Measurements from ENCODE around the gene LIPG.
"Not testable (repeated sequence)": the region's sequence is repeated elsewhere in the genome, so short reads cannot be mapped to it uniquely, and the experiment has no call there.

The LIPG gene

DNA sequence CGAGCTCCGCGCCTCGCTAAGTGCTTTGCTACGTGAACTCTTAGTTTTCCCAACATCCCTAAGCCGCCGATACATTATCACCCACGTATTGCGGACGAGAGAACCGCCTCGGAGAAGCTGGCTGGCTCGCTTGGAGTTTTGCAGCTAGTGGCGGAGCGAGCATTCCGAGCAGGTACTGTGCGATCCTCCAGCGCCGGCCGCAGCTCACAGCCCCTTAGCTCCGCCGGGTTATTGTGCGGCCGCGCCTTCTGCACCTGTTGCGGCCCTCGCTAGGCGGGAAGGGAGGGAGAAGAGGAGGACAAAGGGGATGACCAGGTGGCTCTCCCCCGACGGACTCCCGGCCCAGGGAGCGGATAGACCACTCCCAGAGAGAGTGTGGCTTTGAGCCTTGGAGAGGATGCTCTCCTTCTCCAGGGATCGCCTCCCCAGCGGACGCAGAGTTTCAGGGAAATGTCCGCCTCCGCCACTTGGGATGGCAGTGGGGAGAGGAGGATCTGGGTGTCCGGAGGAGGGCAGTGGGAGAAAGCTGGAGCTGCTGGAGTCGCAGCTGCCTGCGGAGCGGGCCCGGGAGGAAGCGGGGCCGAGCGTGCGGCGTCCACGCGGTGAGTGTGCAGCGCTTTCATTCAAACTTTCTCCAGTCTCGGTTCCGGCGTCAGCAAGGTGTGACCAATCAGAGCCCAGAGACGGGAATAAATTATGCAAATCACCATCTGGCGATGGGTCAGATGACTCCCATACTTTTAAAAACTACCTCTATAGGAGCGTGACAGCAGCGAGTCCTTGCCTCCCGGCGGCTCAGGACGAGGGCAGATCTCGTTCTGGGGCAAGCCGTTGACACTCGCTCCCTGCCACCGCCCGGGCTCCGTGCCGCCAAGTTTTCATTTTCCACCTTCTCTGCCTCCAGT is at the start of gene LIPG:
Gene LIPG, plus strand, starts transcription at position 769 of the 905 bp plus-strand sequence. CDS start 252 bp downstream, outside the sequence.
- DNase-seq (ENCODE audit: low read depth) = no peak

DNA sequence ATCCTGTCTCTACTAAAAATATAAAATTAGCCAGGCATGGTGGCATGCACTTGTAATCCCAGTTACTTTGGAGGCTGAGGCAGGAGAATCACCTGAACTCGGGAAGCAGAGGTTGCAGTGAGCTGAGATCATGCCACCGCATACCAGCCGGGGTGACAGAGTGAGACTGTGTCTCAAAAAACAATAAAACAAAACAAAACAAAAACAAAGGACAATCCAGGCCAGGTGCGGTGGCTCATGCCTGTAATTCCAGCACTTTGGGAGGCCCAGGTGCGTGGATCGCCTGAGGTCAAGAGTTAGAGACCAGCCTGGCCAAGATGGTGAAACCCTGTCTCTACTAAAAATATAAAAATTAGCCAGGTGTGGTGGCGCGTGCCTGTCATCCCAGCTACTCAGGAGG is 49.0 kb upstream of the LIPG start:
- DNase-seq (ENCODE audit: low read depth) = not testable (repeated sequence)

DNA sequence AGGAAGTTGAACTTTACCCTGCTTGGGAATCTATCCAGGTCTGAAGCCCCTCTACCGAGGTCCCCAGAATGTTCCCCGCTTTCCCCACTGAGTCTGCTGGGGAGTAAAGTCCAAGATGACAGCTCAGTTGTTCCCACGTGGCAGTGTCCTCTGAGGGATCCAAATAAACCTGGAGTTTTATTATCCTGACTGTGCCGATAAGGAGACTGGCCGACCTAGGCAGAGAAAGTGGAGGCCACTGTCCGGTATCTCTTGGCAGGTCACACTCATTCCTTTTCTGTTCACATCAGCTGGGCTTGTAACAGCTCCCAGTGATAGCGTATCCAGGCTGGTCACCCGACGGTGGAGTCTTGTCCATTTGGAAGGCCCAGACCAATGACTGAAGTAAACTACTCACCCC is 47.3 kb upstream of the LIPG start:
- DNase-seq (ENCODE audit: low read depth) = no peak

DNA sequence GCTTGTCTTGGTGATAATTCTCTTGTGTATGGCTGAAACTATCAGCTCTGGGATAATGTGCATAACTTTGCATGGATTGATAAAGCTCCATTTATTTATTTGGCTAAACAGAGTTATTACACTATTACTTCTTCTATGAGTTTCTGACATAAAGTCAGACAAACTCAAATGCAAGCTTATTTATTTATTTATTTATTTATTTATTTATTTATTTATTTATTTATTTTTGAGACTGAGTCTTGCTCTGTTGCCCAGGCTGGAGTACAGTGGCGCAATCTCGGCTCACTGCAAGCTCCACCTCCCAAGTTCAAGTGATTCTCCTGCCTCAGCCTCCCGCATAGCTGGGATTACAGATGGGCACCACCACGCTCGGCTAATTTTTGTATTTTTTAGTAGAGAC is 46.9 kb upstream of the LIPG start:
- DNase-seq (ENCODE audit: low read depth) = not testable (repeated sequence)

DNA sequence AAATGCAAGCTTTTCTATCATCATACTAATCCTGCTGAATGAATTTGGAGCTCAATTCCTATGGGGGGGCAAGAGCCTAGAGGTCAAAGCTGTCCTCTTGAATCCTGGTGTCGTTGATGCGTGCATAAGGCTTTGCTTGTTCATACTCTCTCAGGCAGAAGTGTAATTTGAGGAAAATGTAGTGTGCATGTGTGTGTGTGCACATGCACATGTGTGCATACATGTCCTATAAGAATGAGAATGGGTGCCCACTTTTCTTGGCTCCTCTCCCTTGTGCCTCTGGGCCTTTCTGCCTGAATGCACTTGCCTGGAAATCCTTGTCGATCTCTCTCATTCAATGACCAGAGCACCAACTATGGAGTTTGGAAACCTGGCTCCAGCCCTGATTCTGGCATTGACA is 46.3 kb upstream of the LIPG start:
- no peak for DNase-seq (ENCODE audit: low read depth)

DNA sequence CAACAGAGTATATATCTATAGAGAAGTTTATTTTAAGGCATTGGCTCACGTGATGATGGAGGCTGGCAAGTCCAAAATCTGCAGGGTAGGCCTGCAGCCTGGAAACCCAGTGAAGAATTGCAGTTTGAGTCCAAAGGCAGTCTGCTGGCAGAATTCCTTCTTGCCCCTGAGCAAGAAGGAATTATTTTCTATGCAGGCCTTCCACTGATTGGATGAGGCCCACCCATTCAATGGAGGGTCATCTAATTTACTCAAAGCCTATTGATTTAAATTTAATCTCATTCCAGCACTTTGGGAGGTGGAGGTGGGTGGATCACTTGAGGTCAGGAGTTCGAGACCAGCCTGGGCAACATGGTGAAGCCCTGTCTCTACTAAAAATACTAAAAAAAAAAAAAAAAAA is 44.4 kb upstream of the LIPG start:
- no peak for DNase-seq (ENCODE audit: low read depth)

DNA sequence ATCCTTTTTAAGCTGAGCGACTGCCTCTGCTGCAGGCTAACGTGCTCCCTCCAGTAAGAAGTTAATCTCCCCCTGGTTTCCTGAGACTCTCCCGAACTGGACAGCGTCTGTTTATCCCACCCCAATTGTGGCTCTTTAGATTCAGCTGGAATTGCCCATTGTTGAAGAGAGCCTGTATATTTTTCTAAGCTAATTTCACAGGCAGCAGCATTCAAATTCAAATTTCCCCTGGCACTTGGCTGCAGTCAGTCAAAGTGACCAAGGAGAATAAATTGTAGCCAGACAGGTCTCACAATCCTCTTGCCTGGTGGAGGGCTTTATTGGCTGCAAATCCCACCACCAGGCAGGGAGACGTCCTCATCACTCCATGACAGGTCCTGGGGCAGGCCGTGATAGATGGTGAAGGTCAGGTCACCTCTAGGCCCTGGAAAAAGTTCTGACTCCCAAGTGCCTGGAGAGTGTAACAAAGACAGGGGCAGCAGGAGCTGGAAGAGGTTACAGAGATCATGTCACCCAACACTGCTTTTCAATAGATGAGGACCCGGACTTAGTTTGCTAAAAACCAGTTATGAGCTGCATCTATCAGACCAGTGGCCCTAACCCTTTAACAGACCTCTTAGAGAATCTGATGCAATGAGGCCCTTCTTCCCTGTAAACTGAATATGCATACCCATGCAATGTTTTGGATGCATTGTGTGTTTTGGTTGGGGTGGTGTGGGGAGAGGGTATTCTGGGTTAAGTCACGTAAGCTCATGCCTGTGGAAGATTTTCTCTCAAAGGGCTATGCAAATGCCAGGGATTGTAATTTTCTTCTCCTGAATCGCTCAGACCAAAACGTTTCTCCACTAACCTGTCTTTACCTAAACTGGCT is 42.5 kb upstream of the LIPG start:
- DNase-seq (ENCODE audit: low read depth) = no peak

DNA sequence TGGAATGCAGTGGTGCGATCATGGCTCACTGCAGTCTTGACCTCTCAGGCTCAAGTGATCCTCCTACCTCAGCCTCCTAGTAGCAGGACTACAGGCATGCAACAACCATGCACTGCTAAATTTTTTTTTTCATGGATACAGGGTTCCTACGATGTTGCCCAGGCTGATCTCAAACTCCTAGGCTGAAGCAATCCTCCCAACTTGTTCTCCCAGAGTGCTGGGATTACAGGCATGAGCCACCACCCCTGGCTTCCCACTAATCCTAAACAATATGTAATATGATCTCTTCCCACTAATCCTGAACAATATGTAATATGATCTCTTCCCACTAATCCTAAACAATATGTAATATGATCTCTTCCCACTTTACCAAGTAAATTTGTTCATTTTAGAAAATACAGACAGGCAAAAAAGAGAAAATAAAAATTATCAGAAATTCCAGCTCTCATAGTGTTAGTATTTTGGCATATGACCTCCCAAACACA is 41.2 kb upstream of the LIPG start:
- DNase-seq (ENCODE audit: low read depth) = no peak

DNA sequence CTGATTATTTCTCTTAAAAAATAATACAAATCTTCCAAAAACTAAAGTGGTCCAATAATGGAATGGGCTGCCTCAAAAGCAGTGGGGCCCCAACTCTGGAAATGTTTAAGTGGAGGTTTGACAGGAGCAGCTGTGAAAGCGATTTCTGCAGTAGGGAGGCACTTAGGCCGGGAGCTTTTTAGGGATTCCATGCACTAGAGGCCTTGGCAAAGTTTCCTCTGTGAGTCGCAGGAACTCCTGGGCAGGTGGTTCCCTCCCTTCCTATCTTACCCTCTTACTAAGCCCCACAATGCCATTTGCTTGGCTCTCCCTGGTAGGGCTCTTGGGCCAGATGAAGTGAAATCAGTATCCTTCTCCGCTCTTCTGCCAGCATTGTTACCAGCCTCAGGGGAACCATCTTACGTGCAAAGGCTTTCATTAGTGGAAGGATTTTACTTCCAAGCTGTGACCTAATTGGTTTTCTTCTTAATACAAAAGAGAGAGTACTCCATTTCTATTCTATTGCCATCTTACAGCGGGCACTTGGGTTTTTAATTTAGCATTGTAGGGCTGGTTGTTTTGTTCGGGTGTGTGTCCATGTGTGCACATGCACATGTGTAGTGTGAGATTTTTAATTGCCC is 40.5 kb upstream of the LIPG start:
- DNase-seq (ENCODE audit: low read depth) = no peak

DNA sequence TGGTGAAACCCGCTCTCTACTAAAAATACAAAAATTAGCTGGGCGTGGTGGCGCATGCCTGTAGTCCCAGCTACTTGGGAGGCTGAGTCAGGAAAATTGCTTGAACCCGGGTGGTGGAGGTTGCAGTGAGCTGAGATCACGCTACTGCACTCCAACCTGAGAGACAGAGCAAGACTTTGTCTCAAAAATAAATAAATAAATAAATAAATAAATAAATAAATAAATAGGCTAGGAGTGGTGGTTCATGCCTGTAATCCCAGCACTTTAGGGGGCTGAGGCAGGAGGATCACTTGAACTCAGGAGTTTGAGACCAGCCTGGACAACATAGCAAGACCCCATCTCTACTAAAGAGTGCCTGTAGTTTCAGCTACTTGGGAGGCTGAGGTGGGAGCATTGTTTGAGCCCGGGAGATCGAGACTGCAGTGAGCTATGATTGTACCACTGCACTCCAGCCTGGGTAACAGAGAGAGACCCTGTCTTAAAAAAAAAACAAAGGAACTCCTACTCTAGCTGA is 38.2 kb upstream of the LIPG start:
- not testable (repeated sequence) for DNase-seq (ENCODE audit: low read depth)

DNA sequence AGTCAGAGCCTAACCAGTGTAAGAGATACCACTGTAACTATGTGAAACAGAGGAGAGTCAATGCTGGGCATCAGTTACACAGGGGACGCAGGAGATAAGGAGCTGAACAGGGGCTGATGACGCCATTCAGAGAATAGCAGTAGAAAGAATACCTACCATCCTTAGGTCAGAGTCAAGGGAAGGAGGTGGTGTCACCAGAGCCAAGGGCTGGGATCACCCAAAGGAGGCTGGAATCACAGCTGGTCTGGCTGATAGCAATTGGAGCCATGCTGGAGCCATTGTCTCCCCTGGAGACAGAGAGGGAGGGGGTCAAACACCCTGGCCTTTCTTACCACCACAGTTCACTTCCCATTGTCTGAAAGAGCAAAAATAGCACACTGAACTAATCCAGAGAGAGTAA is 37.5 kb upstream of the LIPG start:
- DNase-seq (ENCODE audit: low read depth) = no peak

DNA sequence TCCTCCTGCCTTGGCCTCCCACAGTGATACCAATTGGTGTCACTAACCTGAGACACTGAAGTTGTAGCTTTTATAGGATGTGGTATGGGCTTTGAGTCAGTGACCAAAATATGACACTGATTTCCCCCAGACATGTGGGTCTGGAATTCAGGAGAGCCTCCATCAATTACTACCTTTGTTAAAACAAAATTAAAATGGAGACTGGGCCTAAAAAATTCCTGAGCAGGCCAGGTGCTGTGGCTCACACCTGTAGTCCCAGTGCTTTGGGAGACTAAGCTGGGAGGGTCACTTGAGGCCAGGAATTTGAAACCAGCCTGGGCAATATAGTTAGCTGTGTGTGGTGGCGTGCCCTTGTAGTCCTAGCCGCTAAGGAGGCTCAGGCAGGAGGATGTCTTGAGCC is 36.9 kb upstream of the LIPG start:
- no peak for DNase-seq (ENCODE audit: low read depth)

DNA sequence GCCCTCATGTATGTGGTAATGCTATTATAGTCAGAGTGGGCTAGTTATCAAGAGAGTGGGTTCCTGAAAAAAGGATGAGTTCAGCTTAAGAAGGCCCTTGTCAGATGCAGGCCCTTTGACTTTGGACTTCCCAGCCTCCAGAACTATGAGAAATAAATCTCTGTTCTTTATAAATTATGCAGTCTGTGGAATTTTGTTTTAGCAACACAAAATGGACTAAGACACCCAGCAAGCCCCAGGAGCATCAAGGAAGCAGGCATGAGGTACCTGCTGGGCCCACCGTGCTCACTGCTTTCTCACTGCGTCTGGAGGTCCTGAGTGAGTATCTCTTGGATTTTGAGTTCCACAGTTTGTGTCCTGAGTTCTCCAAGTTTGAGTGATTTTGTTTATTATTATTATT is 35.9 kb upstream of the LIPG start:
- no peak for DNase-seq (ENCODE audit: low read depth)

DNA sequence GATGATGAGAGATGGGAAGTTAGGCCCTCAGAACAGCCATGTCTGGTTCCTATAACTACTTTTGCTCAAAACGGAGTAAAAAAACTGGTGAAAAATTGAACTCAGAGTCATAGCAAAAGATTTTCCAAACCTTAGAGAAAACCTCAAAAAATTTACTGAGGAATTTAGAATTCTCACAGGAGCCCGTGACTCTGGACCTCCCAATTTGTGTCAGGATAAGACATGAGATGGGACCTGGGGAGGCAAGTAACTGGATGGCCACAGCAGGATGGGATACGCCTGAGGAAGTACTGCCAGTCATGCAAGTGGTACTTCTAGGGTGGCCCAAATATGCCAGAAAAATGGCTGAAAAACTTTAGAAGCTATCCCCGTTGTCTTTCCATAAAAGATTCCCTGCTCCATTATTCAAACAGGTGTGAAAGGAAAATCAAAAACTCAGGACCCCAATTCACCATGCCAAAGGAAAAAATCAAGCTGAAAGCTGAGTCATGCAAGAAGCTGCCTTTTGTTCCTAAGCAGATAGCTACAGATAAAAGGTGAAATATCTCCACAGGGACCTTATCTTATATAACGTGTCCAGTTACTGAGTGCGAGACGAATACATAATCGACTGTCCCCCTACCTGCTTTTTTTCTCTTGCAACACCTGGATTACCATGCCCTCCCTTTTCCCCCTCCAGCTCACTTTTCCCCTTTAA is 34.1 kb upstream of the LIPG start:
- DNase-seq (ENCODE audit: low read depth) = no peak

DNA sequence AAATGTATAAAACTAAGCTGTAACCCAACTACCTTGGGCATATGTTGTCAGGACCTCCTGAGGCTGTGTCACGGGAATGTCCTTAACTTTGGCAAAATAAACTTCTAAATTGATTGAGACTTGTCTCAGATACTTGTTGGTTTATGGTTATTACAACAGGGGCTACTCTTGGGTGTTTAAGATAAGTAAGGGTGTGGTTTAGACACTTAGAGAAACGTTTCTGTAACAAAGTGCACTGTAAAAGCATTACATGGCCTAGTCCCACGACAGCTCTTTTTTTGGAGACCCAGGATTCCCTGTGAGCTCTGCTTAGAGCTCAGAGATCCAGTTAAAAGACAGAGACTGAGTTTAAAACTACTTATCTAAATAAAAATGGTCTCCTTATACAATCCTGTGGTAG is 32.3 kb upstream of the LIPG start:
- no peak for DNase-seq (ENCODE audit: low read depth)

DNA sequence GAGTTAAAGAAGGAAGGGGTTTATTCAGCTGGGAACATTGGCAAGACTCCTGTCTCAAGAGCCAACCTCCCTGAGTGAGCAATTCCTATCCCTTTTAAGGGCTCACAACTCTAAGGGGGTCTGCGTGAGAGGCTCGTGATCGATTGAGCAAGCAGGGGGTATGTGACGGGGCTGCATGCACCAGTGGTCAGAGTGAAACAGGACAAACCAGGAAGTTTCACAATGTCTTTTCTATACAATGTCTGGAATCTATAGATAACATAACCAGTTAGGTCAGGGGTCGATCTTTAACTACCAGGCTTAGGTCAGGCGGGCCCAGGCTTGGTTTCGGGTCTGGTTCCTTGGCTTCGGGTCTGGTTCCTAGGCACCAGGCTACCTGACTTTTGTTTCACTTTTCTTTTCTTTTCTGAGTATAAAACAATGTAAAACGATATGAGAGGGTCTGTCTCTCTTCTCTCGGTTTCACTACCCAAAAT is 30.1 kb upstream of the LIPG start:
- DNase-seq (ENCODE audit: low read depth) = no peak

DNA sequence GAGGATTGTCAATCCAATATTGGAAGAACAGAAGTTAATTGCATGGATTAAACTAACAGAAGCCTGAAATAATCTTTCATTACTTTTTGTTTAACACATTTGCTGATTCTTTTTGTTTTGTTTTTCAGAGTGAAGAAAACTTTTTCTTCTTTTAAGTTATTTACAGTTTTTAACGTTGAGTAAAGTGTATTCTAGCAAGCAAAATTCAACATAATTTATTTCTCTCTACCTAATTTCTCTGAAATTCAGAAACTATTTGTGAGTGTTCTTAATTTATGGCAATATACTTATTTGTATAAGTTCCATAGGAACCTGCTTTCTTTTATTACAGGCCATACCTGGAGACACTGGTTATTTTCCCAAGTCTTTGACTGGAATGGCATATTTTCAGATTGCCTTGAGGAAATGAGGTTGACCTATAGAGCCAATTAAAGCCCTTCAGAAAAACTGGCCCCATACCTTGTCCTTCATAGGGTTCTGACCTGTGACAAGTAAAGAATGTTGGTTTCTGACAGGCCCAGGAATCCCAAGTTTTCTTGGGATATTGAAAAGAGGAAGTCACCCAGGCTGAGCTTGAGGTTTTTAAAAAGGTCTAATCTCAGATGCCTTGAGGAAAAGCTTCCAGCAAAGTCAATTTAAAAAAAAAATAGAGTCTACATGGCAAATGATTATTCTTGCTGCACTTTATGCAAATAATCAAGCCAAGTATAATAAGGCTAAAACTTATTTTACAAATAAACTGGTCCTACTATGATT is 26.8 kb upstream of the LIPG start:
- no peak for DNase-seq (ENCODE audit: low read depth)

DNA sequence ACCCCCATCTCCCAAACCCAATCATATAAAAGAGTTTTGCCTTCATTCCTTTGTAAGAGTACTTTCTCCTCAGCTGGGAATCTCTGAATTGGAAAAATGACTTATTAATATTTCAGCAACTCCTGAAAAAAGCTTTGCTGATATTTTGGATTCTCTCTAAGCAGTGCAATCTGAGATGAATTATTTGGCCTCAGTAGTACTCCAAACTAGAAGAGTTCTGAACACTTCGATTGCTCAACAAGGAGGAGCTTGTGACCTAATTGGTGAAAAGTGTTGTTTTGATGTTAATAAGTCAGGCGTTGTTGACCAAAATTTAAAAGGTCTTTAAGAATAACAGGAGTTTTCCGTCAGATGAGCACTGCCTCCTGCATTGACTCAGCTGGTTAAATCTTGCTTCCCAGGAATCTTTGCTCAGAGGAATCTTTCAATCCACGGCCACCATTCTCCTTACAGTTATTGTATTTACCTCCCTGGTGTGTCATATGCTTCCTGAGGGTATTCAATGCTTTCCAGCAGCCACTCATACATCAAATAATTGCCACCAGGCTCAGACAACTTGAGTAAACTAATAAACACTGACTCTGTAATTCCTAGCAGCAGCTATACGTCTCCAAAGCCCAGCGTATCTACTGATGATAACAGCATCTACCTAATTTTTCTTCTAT is 24.5 kb upstream of the LIPG start:
- no peak for DNase-seq (ENCODE audit: low read depth)

DNA sequence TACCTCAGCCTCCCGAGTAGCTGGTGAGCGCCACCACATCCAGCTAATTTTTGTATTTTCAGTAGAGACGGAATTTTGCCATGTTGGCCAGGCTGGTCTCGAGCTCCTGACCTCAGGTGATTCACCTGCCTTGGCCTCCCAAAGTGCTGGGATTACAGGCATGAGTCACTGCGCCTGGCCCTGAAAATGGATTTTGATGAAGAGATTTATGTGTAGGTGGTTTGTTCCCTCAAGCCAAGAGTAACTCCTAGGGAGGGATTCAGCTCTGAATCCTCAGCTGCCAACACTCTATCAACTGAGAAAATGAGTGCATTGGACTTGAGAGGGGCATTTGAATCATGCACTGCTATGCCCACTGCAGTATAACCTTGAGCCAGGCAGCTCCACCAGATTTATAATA is 17.5 kb upstream of the LIPG start:
- no peak for DNase-seq (ENCODE audit: low read depth)

DNA sequence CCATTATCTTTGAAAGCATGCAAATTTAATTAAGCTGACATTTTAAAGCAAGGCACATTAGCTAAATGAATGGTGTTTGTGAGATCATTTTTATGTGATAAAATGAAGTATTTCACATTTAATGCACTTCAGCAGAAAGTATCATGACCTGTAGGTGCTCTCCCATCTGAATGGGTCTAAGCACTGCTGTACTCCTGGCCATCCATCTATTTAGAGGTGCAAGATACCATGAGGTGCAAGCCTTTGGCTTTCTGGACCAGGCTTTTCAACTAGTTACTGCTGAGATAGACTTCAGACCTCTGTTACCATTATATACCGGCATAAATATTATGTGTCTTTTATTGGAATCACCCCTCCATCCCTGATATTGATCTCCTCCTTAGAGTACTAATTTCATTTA is 15.6 kb upstream of the LIPG start:
- DNase-seq (ENCODE audit: low read depth) = no peak

Data from T-helper 22 cell (primary cell).